HL-60 (cell line): ENCODE results near the gene SLC38A10.

ENCODE experiments used
- DNase-seq, 2 experiments: peaks; one replicate each; pipeline ENCODE4 v3.0.0-alpha.2; 2010 to 2020; ENCODE audit warnings: low read depth in 1 of 2, low spot score in 1 of 2
- H3K27ac ChIP-seq: fragments of 250-450 bp; sonication (Bioruptor Pico); replicated peaks from 2 replicates; pipeline ENCODE4 v1.5.1; 2020; ENCODE audit warnings: mild to moderate bottlenecking, moderate library complexity
- H3K27me3 ChIP-seq: fragments of 250-450 bp; sonication (Bioruptor Pico); 2 replicates; pipeline ENCODE4 v1.5.1; 2021; ENCODE audit warnings: mild to moderate bottlenecking, moderate library complexity; ENCODE audit not compliant: insufficient read depth, poor library complexity, severe bottlenecking
- H3K4me3 ChIP-seq: replicated peaks from 2 replicates; pipeline ENCODE4 v1.5.1; 2011; ENCODE audit warnings: mild to moderate bottlenecking, control low read depth, low read length; ENCODE audit not compliant: insufficient read depth
- CTCF ChIP-seq: IDR thresholded peaks from one replicate; pipeline ENCODE4 v1.5.1; 2011; ENCODE audit warnings: low read length, control low read depth, inconsistent platforms; ENCODE audit not compliant: insufficient read depth
- GABPA ChIP-seq: IDR thresholded peaks from 2 replicates; pipeline ENCODE4 v1.6.1; 2012; ENCODE audit warnings: low read depth
- POLR2AphosphoS5 ChIP-seq: IDR thresholded peaks from 2 replicates; pipeline ENCODE4 v1.6.1; 2012; ENCODE audit warnings: low read depth
- REST ChIP-seq: IDR thresholded peaks from 2 replicates; pipeline ENCODE4 v1.6.1; 2012; ENCODE audit warnings: low read depth; ENCODE audit not compliant: insufficient replicate concordance
- SPI1 ChIP-seq: IDR thresholded peaks from 2 replicates; pipeline ENCODE4 v1.6.1; 2012; ENCODE audit warnings: low read depth, mild to moderate bottlenecking, borderline replicate concordance

The SLC38A10 gene

GRCh38 chr17:81290230-81290629 lies 4.9 kb downstream of the SLC38A10 start:
- H3K27me3 ChIP-seq = no peaks in the 10 kb centered on the region
- DNase-seq = no peak
- TF ChIP-seq POLR2AphosphoS5 (no peak), SPI1 (no peak), GABPA (no peak), CTCF (no peak), REST (no peak)
- no peak overlapping the region for H3K4me3 ChIP-seq
- no peak overlapping the region for H3K27ac ChIP-seq

GRCh38 chr17:81289627-81290026 lies 5.5 kb downstream of the SLC38A10 start:
- no peak for DNase-seq
- TF ChIP-seq REST = no peak
- no peak for TF ChIP-seq POLR2AphosphoS5
- no peak for TF ChIP-seq GABPA
- no peak for TF ChIP-seq SPI1
- no peak for TF ChIP-seq CTCF
- Histone ChIP-seq H3K27me3 (no peaks in the 10 kb centered on the region), H3K4me3 (no peak overlapping the region), H3K27ac (no peak overlapping the region)

- no peaks in the 10 kb centered on the region for H3K27me3 ChIP-seq
- DNase-seq = no peak
- TF ChIP-seq GABPA = no peak
- TF ChIP-seq CTCF = no peak
- no peak for TF ChIP-seq REST
- no peak for TF ChIP-seq POLR2AphosphoS5
- no peak for TF ChIP-seq SPI1
- H3K4me3 ChIP-seq = no peak overlapping the region
- peak overlapping the region; percentile 80 for H3K27ac ChIP-seq
These were observed 6.4 kb downstream of the SLC38A10 start for GRCh38 chr17:81288715-81289114.
